HEK293T (cell line): ENCODE data around the gene PAK5.

Experiments used
- ARNT ChIP-seq: fragments of 450-650 bp; IDR thresholded peaks from 2 replicates; pipeline ENCODE4 v1.6.1; 2017; ENCODE audit warnings: mild to moderate bottlenecking
- BHLHE40 ChIP-seq: fragments of 450-650 bp; IDR thresholded peaks from 2 replicates; pipeline ENCODE4 v1.6.1; 2016; ENCODE audit warnings: mild to moderate bottlenecking, moderate library complexity, borderline replicate concordance
- ELF4 ChIP-seq: fragments of 450-650 bp; IDR thresholded peaks from 2 replicates; pipeline ENCODE4 v1.6.1; 2017; ENCODE audit warnings: antibody characterized with exemption
- FOXA1 ChIP-seq: fragments of 450-650 bp; IDR thresholded peaks from 2 replicates; pipeline ENCODE4 v1.6.1; 2016; ENCODE audit warnings: mild to moderate bottlenecking
- FOXK2 ChIP-seq: fragments of 450-650 bp; IDR thresholded peaks from 2 replicates; pipeline ENCODE4 v1.6.1; 2016; ENCODE audit warnings: mild to moderate bottlenecking
- FOXM1 ChIP-seq: fragments of 450-650 bp; IDR thresholded peaks from 2 replicates; pipeline ENCODE4 v1.6.1; 2017; ENCODE audit warnings: mild to moderate bottlenecking, borderline replicate concordance
- HDGF ChIP-seq: fragments of 450-650 bp; IDR thresholded peaks from 2 replicates; pipeline ENCODE4 v1.6.1; 2017; ENCODE audit warnings: antibody characterized with exemption, borderline replicate concordance
- LEF1 ChIP-seq: fragments of 450-650 bp; IDR thresholded peaks from 2 replicates; pipeline ENCODE4 v1.6.1; 2017; ENCODE audit warnings: mild to moderate bottlenecking, borderline replicate concordance
- NFRKB ChIP-seq: fragments of 450-650 bp; IDR thresholded peaks from 2 replicates; pipeline ENCODE4 v1.6.1; 2016; ENCODE audit warnings: mild to moderate bottlenecking, moderate library complexity
- SP1 ChIP-seq: fragments of 450-650 bp; IDR thresholded peaks from 2 replicates; pipeline ENCODE4 v1.6.1; 2017
- SUZ12 ChIP-seq: fragments of 450-650 bp; IDR thresholded peaks from 2 replicates; pipeline ENCODE4 v1.6.1; 2016; ENCODE audit warnings: mild to moderate bottlenecking
- TARDBP ChIP-seq: fragments of 450-650 bp; IDR thresholded peaks from 2 replicates; pipeline ENCODE4 v1.6.1; 2016
- ZNF384 ChIP-seq: fragments of 450-650 bp; IDR thresholded peaks from 2 replicates; pipeline ENCODE4 v1.6.1; 2016
- TF ChIP-seq, protein P1 (sequence below): fragments of 450-650 bp; IDR thresholded peaks from 2 replicates; pipeline ENCODE4 v1.6.1; 2016

DNA sequence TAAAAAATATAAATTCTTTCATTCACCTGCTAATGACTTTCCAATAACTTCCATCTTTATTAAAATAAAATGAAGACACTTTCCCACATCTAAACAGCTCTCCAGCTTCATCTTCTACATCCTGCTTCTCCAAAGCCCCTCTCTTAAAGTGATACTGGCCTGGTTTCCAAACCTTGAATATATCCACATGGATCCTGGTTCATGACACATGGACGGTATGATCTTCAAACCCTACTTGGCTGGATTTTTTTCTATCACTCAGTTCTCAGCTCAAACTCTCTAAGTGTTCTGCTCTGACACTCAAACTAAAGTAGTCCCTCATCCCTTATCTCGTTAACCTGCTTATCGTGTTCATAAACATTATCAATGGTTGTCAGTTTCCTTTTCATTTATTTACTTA is 128.2 kb downstream of the PAK5 start:
- TF ChIP-seq FOXM1 (no peak), LEF1 (no peak), SP1 (no peak), FOXK2 (no peak), ELF4 (no peak), FOXA1 (no peak), NFRKB (no peak), ARNT (no peak), HDGF (no peak), BHLHE40 (no peak), SUZ12 (no peak), ZNF384 (no peak), TARDBP (no peak)
- TF ChIP-seq, protein P1, sequence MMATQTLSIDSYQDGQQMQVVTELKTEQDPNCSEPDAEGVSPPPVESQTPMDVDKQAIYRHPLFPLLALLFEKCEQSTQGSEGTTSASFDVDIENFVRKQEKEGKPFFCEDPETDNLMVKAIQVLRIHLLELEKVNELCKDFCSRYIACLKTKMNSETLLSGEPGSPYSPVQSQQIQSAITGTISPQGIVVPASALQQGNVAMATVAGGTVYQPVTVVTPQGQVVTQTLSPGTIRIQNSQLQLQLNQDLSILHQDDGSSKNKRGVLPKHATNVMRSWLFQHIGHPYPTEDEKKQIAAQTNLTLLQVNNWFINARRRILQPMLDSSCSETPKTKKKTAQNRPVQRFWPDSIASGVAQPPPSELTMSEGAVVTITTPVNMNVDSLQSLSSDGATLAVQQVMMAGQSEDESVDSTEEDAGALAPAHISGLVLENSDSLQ, result no peak
